ENCODE results near the gene PLXDC2. TPM values are rescaled to one million over a fixed set of nuclear protein-coding genes. Genes with fewer than 3 reads are reported as not detected.

PLXDC2 gene
- total and polyA plus RNA-seq, 10 of the 15 experiments (the other 5 are each of a cell fraction or from before 2014, with no cell fraction given): 0.05 to 1.8 (median 0.14) TPM; not detected in 2

DNA sequence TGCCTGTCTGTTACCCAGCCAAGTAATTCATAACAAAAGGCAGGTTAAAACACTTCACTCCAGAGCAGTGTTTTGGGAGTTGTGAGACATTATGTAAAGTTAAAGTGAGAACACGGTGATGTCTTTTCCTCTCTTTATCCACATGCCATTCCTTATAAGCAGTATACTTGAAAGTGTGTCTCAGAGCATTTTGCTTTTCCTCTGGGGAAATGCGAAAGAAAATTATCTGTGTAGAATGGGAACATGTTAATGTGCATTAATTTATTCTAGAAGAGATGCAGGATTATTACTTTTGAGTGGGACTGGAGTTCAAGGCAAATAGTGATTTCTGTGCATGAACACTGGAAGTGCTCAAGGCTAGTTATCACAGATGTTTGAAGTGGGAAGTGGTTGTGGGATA, 170.4 kb downstream of the PLXDC2 start:
- Histone ChIP-seq H4K20me1 (ENCODE audit: control insufficient read depth, insufficient read depth) (no peaks in the 10 kb centered on the region), H3K9me3 (replicated peaks; ENCODE audit: control insufficient read depth, insufficient read depth, low read length) (no peaks in the 10 kb centered on the region), H3K36me3 (ENCODE audit: control insufficient read depth in 2 of 2, insufficient read depth in 2 of 2, low read length in 1 of 2) (no peaks in the 10 kb centered on the region), H3K27me3 (replicated peaks in 1 of 2; ENCODE audit: control insufficient read depth in 2 of 2, insufficient read depth in 2 of 2, low read length in 1 of 2) (no peaks in the 10 kb centered on the region), H2AFZ (ENCODE audit: control insufficient read depth, low read depth, low read length) (no peak overlapping the region), H3K4me3 (no peak overlapping the region), H3K79me2 (ENCODE audit: control insufficient read depth, insufficient read depth, low read length) (no peaks in the 10 kb centered on the region), H3K27ac (ENCODE audit: control insufficient read depth, insufficient read depth) (no peak overlapping the region), H3K4me1 (ENCODE audit: control insufficient read depth, insufficient read depth, low read length) (no peaks in the 10 kb centered on the region), H3K4me2 (ENCODE audit: control insufficient read depth, insufficient read depth) (no peak overlapping the region), H3K9ac (ENCODE audit: control insufficient read depth, insufficient read depth, low read length) (no peak overlapping the region)
- BruUV-seq (replicated peaks): no TSS peak
- ChIA-PET POLR2A (no interaction called here), SMC1A (ENCODE audit: uncharacterized antibody, unreplicated experiment) (no interaction called here), RAD21 (ENCODE audit: unreplicated experiment) (no interaction called here), CTCF (no interaction called here)
- ATAC-seq: no peak
- 34% methylated on average over 2 of the region's 2 CpGs for WGBS (ENCODE audit: insufficient coverage, insufficient replicate concordance, low lambda C conversion rate, missing lambda C conversion rate)
- no peak for FAIRE-seq
- in situ Hi-C loops (cut with MboI) (no loop called here), intact Hi-C loops (cut with micrococcal nuclease; ENCODE audit: unreplicated experiment) (no loop called here)
- DNase-seq (ENCODE audit: low read depth, low spot score): no peak
- no peak for TF ChIP-seq CEBPZ (IDR thresholded peaks at IDR 0.05; ENCODE audit: low read depth, low read length)
- TF ChIP-seq HSF1 (IDR thresholded peaks at IDR 0.05; ENCODE audit: low read depth, low read length): no peak
- TF ChIP-seq, protein P1, sequence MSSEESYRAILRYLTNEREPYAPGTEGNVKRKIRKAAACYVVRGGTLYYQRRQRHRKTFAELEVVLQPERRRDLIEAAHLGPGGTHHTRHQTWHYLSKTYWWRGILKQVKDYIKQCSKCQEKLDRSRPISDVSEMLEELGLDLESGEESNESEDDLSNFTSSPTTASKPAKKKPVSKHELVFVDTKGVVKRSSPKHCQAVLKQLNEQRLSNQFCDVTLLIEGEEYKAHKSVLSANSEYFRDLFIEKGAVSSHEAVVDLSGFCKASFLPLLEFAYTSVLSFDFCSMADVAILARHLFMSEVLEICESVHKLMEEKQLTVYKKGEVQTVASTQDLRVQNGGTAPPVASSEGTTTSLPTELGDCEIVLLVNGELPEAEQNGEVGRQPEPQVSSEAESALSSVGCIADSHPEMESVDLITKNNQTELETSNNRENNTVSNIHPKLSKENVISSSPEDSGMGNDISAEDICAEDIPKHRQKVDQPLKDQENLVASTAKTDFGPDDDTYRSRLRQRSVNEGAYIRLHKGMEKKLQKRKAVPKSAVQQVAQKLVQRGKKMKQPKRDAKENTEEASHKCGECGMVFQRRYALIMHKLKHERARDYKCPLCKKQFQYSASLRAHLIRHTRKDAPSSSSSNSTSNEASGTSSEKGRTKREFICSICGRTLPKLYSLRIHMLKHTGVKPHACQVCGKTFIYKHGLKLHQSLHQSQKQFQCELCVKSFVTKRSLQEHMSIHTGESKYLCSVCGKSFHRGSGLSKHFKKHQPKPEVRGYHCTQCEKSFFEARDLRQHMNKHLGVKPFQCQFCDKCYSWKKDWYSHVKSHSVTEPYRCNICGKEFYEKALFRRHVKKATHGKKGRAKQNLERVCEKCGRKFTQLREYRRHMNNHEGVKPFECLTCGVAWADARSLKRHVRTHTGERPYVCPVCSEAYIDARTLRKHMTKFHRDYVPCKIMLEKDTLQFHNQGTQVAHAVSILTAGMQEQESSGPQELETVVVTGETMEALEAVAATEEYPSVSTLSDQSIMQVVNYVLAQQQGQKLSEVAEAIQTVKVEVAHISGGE (CRISPR knock-in tag; IDR thresholded peaks at IDR 0.05): no peak
- no peak for TF ChIP-seq CEBPB (IDR thresholded peaks at IDR 0.05; ENCODE audit: borderline replicate concordance in 1 of 2, low read depth in 2 of 2, low read length in 2 of 2)
- no peak for TF ChIP-seq IRF4 (IDR thresholded peaks at IDR 0.05; ENCODE audit: low read depth, low read length)
- TF ChIP-seq RB1 (IDR thresholded peaks at IDR 0.05; ENCODE audit: borderline replicate concordance): no peak
- no peak for TF ChIP-seq ZSCAN29 (IDR thresholded peaks at IDR 0.05)
- no peak for TF ChIP-seq ATF7 (IDR thresholded peaks at IDR 0.05; ENCODE audit: low read depth)
- no peak for TF ChIP-seq ZZZ3 (IDR thresholded peaks at IDR 0.05; ENCODE audit: control insufficient read depth, insufficient read length, low read depth)
- TF ChIP-seq, protein P2, sequence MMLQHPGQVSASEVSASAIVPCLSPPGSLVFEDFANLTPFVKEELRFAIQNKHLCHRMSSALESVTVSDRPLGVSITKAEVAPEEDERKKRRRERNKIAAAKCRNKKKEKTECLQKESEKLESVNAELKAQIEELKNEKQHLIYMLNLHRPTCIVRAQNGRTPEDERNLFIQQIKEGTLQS (IDR thresholded peaks at IDR 0.05; ENCODE audit: borderline replicate concordance, extremely low read depth, low read depth, low read length): no peak
- TF ChIP-seq, protein P3, sequence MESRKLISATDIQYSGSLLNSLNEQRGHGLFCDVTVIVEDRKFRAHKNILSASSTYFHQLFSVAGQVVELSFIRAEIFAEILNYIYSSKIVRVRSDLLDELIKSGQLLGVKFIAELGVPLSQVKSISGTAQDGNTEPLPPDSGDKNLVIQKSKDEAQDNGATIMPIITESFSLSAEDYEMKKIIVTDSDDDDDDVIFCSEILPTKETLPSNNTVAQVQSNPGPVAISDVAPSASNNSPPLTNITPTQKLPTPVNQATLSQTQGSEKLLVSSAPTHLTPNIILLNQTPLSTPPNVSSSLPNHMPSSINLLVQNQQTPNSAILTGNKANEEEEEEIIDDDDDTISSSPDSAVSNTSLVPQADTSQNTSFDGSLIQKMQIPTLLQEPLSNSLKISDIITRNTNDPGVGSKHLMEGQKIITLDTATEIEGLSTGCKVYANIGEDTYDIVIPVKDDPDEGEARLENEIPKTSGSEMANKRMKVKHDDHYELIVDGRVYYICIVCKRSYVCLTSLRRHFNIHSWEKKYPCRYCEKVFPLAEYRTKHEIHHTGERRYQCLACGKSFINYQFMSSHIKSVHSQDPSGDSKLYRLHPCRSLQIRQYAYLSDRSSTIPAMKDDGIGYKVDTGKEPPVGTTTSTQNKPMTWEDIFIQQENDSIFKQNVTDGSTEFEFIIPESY (IDR thresholded peaks at IDR 0.05): no peak
- no peak for TF ChIP-seq RBBP5 (conservative IDR thresholded peaks at IDR 0.05)
- TF ChIP-seq STAT1 (conservative IDR thresholded peaks at IDR 0.05): no peak
- no peak for TF ChIP-seq ZBED1 (IDR thresholded peaks at IDR 0.05; ENCODE audit: borderline replicate concordance)
